Measurements from ENCODE around the gene SORD. TPM values are rescaled to one million over a fixed set of nuclear protein-coding genes. Genes with fewer than 3 reads are reported as not detected.

The SORD gene
- total RNA-seq, 2 donors from 2014 or later: 9.3 to 18.1 TPM

DNA sequence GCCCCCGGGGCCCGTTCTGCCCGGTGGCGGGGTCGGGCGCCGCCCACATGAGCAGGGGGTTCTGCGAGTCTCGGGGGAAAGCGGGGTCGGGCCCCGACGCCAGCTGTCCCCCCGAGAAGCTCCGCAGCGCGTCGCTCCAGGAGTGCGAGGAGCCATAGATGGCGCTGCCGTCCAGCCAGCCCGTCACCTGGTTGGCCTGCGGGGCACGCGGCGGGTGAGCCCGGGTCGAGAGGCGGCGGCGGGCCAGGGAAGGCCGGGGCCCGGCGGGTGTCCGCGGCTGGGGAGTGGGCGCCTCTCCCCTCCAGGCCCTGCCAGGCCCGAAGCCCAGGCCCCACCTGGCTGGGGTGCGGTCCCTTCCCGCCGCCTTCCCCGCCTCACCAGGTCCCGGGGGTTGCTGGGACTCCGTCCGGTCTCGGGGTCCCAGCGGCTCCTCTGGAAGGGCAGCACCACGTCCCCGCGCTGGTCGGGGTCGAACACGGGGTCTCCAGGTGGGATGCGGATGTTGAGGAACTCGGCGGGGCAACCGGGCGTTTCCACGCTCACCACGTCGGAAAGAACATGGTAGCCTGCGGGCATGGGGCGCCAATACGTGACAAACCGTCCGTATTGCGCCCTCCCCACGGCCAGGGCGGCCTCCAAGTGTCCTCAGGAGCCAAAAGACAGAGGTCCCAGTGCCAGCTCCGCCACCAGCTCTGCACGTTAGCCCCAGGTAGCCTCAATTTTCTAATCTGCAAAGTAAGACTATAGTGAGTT is 88.6 kb downstream of the SORD start:
- H3K9me3 ChIP-seq: no peaks in the 10 kb centered on the region
- peaks cover 30% of the 10 kb centered on the region for H3K4me1 ChIP-seq
- TF ChIP-seq, protein P1, sequence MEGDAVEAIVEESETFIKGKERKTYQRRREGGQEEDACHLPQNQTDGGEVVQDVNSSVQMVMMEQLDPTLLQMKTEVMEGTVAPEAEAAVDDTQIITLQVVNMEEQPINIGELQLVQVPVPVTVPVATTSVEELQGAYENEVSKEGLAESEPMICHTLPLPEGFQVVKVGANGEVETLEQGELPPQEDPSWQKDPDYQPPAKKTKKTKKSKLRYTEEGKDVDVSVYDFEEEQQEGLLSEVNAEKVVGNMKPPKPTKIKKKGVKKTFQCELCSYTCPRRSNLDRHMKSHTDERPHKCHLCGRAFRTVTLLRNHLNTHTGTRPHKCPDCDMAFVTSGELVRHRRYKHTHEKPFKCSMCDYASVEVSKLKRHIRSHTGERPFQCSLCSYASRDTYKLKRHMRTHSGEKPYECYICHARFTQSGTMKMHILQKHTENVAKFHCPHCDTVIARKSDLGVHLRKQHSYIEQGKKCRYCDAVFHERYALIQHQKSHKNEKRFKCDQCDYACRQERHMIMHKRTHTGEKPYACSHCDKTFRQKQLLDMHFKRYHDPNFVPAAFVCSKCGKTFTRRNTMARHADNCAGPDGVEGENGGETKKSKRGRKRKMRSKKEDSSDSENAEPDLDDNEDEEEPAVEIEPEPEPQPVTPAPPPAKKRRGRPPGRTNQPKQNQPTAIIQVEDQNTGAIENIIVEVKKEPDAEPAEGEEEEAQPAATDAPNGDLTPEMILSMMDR (IDR thresholded peaks at IDR 0.05): no peak
- WGBS, 2 donors: 8 to 18% methylated on average over 19 to 67 of the region's 71 CpGs
- ATAC-seq (peak; percentile 36), DNase-seq (no peak)
- H3K27me3 ChIP-seq: peaks cover 0 to 32% of the 10 kb centered on the region in 2 donors
- H3K27ac ChIP-seq: no peak overlapping the region
- no peaks in the 10 kb centered on the region for H3K36me3 ChIP-seq (replicated peaks in 1 of 2; ENCODE audit: insufficient read depth in 1 of 2, low read depth in 2 of 2)
- intact Hi-C loops (cut with DNase I): no loop called here
- no peak overlapping the region for H3K4me3 ChIP-seq

DNA sequence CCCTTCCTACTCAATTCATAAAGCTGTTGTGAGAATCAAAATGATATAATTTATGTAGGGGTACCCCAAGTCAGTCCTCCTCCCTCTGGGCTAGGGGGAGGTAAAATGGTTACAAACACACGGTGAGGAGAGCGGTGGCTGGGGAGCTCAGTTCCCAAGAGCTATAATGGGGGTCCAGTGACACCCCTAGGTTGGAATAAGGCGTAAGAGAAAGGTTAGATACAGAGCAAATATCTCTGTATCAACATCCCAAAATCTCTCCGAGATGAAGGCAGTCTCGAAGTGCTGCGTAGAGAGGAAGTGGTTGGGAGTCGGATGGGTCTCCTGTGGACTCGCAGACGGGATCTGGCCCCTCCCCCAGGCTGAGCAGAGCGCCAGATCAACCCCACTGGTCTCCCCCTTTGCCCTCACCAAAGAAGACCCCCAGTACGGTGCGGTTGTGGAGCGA is 89.2 kb downstream of the SORD start:
- H3K36me3 ChIP-seq (replicated peaks in 1 of 2; ENCODE audit: insufficient read depth in 1 of 2, low read depth in 2 of 2): no peaks in the 10 kb centered on the region
- ATAC-seq (no peak), DNase-seq (no peak)
- WGBS, 2 donors: 8 to 14% methylated on average over 9 to 11 of the region's 13 CpGs
- H3K4me3 ChIP-seq: no peak overlapping the region
- TF ChIP-seq POLR2A (IDR thresholded peaks at IDR 0.05): no peak
- TF ChIP-seq, protein P1 (IDR thresholded peaks at IDR 0.05): no peak
- H3K4me1 ChIP-seq: peaks cover 36% of the 10 kb centered on the region
- peaks cover 0 to 38% of the 10 kb centered on the region in 2 donors for H3K27me3 ChIP-seq
- H3K9me3 ChIP-seq: no peaks in the 10 kb centered on the region
- no peak overlapping the region for H3K27ac ChIP-seq
- intact Hi-C loops (cut with DNase I): no loop called here

DNA sequence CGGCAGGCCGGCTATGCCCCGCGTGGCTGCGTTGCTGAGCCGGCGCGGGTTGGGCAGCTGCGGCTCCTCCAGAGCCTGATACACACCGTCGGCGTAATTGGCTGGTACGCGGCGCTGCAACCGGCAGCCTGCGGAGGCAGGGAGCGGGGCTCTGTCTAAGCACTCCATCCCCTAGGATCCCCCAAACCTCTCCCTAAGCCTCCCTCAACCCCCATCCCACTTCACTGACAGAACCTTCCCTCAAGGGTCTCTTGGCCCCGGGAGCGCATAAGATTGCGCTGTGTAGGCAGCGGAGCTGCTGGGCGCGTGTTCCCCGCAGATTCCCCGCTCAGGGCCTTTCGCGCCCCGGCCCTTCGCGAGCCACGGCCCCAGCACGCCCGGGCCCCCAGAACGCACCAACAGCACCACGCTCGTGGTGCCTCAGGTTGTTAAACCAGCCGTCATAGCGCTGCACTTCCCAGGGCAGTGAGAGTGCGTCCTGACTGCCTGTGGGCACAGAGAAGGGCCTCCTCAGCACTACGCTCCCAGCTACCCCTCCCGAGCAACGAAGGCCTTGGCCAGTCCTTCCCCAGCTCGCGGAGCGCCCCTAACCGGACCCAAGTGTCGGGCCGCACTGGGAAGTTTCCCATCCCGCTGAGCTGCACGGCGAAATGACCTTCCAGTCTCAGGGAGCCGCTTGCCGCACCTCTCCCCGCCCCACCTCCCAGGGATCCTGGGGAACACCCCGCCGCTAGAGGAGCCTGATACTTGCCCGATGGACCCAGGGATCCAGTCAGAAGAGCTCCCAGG is 89.8 kb downstream of the SORD start:
- Histone ChIP-seq H3K4me1 (peaks cover 40% of the 10 kb centered on the region), H3K27me3 (peaks cover 0 to 39% of the 10 kb centered on the region in 2 donors), H3K9me3 (no peaks in the 10 kb centered on the region), H3K36me3 (replicated peaks in 1 of 2; ENCODE audit: insufficient read depth in 1 of 2, low read depth in 2 of 2) (no peaks in the 10 kb centered on the region), H3K27ac (no peak overlapping the region), H3K4me3 (no peak overlapping the region)
- TF ChIP-seq, protein P1 (IDR thresholded peaks at IDR 0.05): no peak
- no peak for TF ChIP-seq POLR2A (IDR thresholded peaks at IDR 0.05)
- WGBS, 2 donors: 3% methylated on average over 51 of the region's 58 CpGs; no CpG with 5 or more reads in 1 of the 2 donors
- no peak for DNase-seq
- no peak for ATAC-seq
- intact Hi-C loops (cut with DNase I): no loop called here

DNA sequence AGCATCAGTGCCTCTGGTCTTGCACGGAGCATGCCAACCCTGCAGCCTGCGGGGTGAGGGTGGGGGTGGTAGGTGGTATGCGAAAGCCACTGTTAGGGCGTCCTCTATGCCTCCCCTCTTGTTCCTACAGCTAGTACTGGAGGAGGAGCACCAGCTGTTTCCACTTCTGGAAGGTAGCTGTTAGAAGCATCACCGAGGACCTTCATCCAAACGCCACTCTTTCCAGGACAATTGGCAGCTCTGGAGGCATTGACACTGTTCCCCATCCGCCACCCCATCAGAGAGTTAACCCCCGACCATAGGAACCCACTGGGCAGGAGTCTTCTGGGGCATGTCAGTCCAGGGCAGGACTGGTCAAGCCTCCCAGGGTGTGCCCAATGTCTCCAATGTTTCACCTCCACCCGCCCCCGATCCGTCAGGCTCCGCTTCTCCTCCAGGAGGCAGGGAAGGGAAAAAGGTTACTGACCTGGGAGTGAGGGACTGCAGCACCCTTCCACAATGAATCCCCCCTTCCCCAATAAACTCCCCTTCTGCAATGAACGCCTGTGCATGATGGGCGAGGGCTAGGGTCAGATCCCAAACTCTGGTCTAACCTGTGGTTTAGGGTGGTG is 90.5 kb downstream of the SORD start:
- WGBS, 2 donors: 12 to 17% methylated on average over 12 to 14 of the region's 14 CpGs
- Histone ChIP-seq H3K9me3 (no peaks in the 10 kb centered on the region), H3K27me3 (peaks cover 0 to 39% of the 10 kb centered on the region in 2 donors), H3K4me3 (no peak overlapping the region), H3K4me1 (peaks cover 41% of the 10 kb centered on the region), H3K36me3 (replicated peaks in 1 of 2; ENCODE audit: insufficient read depth in 1 of 2, low read depth in 2 of 2) (no peaks in the 10 kb centered on the region), H3K27ac (no peak overlapping the region)
- ATAC-seq (no peak), DNase-seq (no peak)
- no peak for TF ChIP-seq POLR2A (IDR thresholded peaks at IDR 0.05)
- TF ChIP-seq, protein P1 (IDR thresholded peaks at IDR 0.05): no peak
- intact Hi-C loops (cut with DNase I): no loop called here

Measured in body of pancreas (tissue), 4 donors.